GM12874 (cell line): ENCODE measurements around the gene RTN1.

ENCODE experiments used
- TF ChIP-seq, protein P1 (sequence below): IDR thresholded peaks from 2 replicates; pipeline ENCODE4 v1.5.1; 2011; ENCODE audit warnings: low read depth, mild to moderate bottlenecking, control low read depth, low read length, moderate library complexity; ENCODE audit not compliant: insufficient read depth

The RTN1 gene

DNA sequence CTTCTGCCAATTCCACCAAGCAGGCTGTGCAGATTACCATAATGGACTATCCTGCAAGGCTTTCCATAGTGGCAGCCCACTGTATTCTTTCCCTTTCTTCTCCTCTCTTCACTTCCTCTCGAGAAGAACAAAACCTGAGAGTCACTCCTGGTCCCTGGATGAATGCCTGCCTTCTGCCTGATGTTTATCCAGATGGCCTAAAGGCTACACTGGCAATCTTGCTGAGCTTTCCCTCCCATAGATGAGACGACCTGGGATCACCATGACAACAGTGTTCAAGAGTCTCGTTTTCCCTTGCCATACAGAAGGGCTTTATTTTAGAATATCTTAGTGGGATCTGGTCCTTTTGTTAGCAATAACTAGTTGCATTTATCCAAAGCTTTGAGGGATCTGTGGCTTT lies 142.3 kb downstream of the RTN1 start:
- TF ChIP-seq, protein P1, sequence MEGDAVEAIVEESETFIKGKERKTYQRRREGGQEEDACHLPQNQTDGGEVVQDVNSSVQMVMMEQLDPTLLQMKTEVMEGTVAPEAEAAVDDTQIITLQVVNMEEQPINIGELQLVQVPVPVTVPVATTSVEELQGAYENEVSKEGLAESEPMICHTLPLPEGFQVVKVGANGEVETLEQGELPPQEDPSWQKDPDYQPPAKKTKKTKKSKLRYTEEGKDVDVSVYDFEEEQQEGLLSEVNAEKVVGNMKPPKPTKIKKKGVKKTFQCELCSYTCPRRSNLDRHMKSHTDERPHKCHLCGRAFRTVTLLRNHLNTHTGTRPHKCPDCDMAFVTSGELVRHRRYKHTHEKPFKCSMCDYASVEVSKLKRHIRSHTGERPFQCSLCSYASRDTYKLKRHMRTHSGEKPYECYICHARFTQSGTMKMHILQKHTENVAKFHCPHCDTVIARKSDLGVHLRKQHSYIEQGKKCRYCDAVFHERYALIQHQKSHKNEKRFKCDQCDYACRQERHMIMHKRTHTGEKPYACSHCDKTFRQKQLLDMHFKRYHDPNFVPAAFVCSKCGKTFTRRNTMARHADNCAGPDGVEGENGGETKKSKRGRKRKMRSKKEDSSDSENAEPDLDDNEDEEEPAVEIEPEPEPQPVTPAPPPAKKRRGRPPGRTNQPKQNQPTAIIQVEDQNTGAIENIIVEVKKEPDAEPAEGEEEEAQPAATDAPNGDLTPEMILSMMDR = no peak

- TF ChIP-seq, protein P1 = no peak
These were observed 143.4 kb downstream of the RTN1 start for GRCh38 chr14:59727073-59727661.

GRCh38 chr14:59711080-59711479 lies 159.5 kb downstream of the RTN1 start:
- TF ChIP-seq, protein P1 = no peak

DNA sequence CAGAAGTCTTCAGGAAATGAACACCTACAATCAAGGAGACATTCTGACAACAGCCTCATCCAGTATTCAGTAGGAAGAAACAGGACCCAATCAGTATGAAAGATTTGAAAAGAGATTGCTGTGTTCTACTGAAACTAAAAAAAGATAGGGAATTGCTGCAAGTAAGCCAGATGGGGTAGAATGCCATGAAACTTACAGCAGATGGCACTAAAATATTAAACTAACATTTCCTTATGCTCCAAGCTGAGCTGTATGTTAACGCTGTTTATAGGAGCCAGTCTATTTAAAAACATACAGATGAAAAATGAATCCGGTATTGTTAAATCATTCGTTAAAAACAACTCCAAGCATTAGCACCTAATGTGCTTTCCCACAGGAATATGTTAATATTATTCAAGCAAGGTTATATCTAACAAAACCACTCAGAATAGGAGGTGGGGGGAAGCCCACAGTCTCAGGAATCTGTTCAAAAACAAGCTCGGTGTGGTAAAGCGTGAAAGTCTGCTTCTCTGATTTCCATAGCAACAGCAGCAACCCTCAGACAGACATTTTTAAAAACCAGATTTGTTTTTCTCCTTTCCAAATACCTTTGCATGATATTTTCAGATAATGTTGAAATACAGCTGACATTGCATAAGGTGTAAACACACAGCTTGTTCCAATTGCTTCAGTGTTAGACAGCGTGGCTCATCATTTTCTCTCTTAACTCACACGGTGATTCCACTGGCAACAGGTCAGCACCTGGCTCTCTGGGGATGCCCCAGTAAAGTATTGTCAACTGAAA lies 162.6 kb downstream of the RTN1 start:
- TF ChIP-seq, protein P1 = no peak

DNA sequence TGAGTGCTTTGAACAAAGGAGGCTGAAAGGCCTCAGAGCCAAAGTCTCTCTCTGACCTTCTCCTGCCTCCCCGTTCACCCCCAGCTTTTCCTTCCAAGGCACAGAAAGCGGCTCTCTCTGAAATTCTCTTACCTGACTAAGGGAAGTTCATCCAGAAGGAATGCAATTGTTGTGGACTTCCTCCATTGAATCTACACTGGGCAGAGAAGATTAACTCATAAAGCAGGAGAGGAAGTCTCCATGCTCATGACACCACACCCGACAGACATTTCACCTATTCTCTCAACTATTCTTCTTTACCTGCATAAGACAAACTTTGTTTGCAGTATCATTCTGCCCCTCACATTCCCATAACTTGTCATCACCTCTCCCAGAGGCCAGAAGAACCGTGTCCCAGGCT lies 164.7 kb downstream of the RTN1 start:
- TF ChIP-seq, protein P1 = no peak

GRCh38 chr14:59705245-59705644 lies 165.3 kb downstream of the RTN1 start:
- TF ChIP-seq, protein P1 = no peak

DNA sequence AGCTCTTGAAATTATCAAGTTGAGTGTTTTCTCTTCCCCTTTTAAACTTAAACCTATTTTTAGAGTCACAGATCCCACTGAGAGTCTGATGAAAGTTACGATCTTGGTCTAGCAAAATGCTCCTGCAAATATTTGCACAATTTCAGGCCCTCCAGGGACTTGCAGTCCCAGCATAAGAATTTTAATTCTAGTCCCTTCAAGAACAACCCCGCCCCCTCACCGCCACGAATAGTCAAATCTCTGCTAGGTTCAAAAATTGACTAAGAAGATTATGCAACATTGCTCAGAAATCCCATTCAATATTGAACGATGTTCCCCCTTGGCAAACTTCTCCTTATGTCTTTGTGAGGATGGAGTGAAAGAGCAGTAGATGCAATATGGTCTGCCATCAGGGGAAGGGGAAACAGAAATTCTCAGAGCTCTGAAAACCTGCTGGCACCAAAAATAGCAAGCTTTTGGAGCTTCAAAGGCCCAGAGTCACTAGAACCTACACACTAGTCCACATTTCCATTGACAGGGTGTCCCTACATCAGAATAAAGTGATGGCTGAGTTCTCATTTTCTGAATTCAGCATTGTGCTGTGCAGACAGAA lies 166.4 kb downstream of the RTN1 start:
- TF ChIP-seq, protein P1 = no peak
